HepG2 (cell line): ENCODE data around the gene SCN9A. TPM values are rescaled to one million over a fixed set of nuclear protein-coding genes. Genes with fewer than 3 reads are reported as not detected.
"Not testable (repeated sequence)": the region's sequence is repeated elsewhere in the genome, so short reads cannot be mapped to it uniquely, and the experiment has no call there.

Source experiments
- ATAC-seq: fragments of 200-7000 bp; cut with Tn5 transposase; 3 replicates; pipeline ENCODE4 v1.9.1; 2020; ENCODE audit warnings: mild to moderate bottlenecking, moderate library complexity
- BruUV-seq: library from RNA; stranded (reverse); fragments of 400-500 nt; replicated peaks from 2 replicates; lab custom pipeline; 2021; lab: Mats Ljungman, UMichigan
- CTCF ChIA-PET: fragments of 300-600 bp; formaldehyde crosslinking; extraction: SDS; loops from one replicate; lab custom pipeline; 2021; ENCODE audit warnings: low total read pairs, inconsistent platforms, low intra/inter-chr PET ratio; lab: Yijun Ruan, JAX
- POLR2A ChIA-PET: fragments of 350-600 bp; sonication (Branson Sonifier 250); formaldehyde crosslinking; loops from one replicate; lab custom pipeline; 2020; ENCODE audit warnings: antibody characterized with exemption, inconsistent platforms; lab: Yijun Ruan, JAX
- DNase-seq: peaks from one replicate; pipeline ENCODE4 v3.0.0-alpha.2; 2015; ENCODE audit warnings: low spot score
- FAIRE-seq: peaks from 3 replicates; lab custom pipeline; 2011; peaks lifted over from hg19 to GRCh38; lab: Jason Lieb, UNC
- H2AFZ ChIP-seq: one replicate; pipeline ENCODE4 v1.6.1; 2011; ENCODE audit warnings: low read length, inconsistent platforms
- H3K27ac ChIP-seq: fragments of 300-600 bp; 3 replicates; pipeline ENCODE4 v1.8.0; 2011; ENCODE audit warnings: mixed run types, mild to moderate bottlenecking, mixed read lengths, low read length, inconsistent platforms; ENCODE audit not compliant: insufficient read depth; ENCODE audit errors: extremely low read length
- H3K27me3 ChIP-seq, 2 experiments: fragments of 200-600 bp in 1 of 2; 2 replicates in 1 of 2; 3 replicates in 1 of 2; pipeline versions ENCODE4 v1.6.0 to v1.8.0; 2011; ENCODE audit warnings: low read length in 2 of 2, mild to moderate bottlenecking in 2 of 2, moderate library complexity in 2 of 2, inconsistent platforms in 1 of 2; ENCODE audit not compliant: insufficient read depth in 2 of 2, control insufficient read depth in 1 of 2
- H3K36me3 ChIP-seq, 2 experiments: fragments of 200-600 bp in 1 of 2; replicated peaks in 1 of 2; 2 replicates in 1 of 2; 3 replicates in 1 of 2; pipeline versions ENCODE4 v1.5.1 to v1.8.0; 2011; ENCODE audit warnings: low read length in 2 of 2, inconsistent platforms in 1 of 2; ENCODE audit not compliant: insufficient read depth in 2 of 2, control insufficient read depth in 1 of 2
- H3K4me1 ChIP-seq: 2 replicates; pipeline ENCODE4 v1.5.1; 2012; ENCODE audit warnings: low read length, inconsistent platforms; ENCODE audit not compliant: insufficient read depth
- H3K4me2 ChIP-seq: 2 replicates; pipeline ENCODE4 v1.6.0; 2011; ENCODE audit warnings: low read depth, low read length, inconsistent platforms
- H3K4me3 ChIP-seq, 3 experiments: fragments of 200-600 bp in 1 of 3; sonication (generic), shearing (Covaris generic) in 1 of 3; replicated peaks in 1 of 3; 2 replicates each; pipeline ENCODE4 v1.5.1; 2011 to 2016; ENCODE audit warnings: low read length in 3 of 3, inconsistent platforms in 2 of 3, low read depth in 2 of 3, mild to moderate bottlenecking in 2 of 3, control low read depth in 1 of 3, mixed read lengths in 1 of 3; ENCODE audit not compliant: insufficient read depth in 1 of 3
- H3K79me2 ChIP-seq: one replicate; pipeline ENCODE4 v1.6.1; 2011; ENCODE audit warnings: low read length, inconsistent platforms; ENCODE audit not compliant: insufficient read depth
- H3K9ac ChIP-seq: 2 replicates; pipeline ENCODE4 v1.6.0; 2011; ENCODE audit warnings: mild to moderate bottlenecking, low read depth, low read length, inconsistent platforms; ENCODE audit not compliant: insufficient read depth
- H3K9me3 ChIP-seq: 2 replicates; pipeline ENCODE4 v1.5.1; 2012; ENCODE audit warnings: mild to moderate bottlenecking, low read length
- H4K20me1 ChIP-seq: 2 replicates; pipeline ENCODE4 v1.6.0; 2011; ENCODE audit warnings: inconsistent platforms, mild to moderate bottlenecking, low read length, moderate library complexity; ENCODE audit not compliant: insufficient read depth
- HHEX ChIP-seq: IDR thresholded peaks from 2 replicates; pipeline ENCODE4 v1.6.1; 2016; ENCODE audit warnings: control low read depth
- KLF15 ChIP-seq: sonication (generic); formaldehyde crosslinking; IDR thresholded peaks from 2 replicates; pipeline ENCODE4 v1.8.1; 2023; ENCODE audit warnings: borderline replicate concordance, mild to moderate bottlenecking, inconsistent platforms, missing genetic modification reagents, mixed read lengths
- ZNF160 ChIP-seq: sonication (generic); formaldehyde crosslinking; IDR thresholded peaks from 2 replicates; pipeline ENCODE4 v1.8.0; 2022; ENCODE audit warnings: mild to moderate bottlenecking, inconsistent platforms, missing genetic modification reagents
- ZNF280D ChIP-seq: sonication (generic); formaldehyde crosslinking; IDR thresholded peaks from 2 replicates; pipeline ENCODE4 v1.5.1; 2020; ENCODE audit warnings: mild to moderate bottlenecking, missing genetic modification reagents
- WGBS: methylation state at CpG from one replicate; pipeline ENCODE4 v1.1.6; 2017; ENCODE audit warnings: low lambda C conversion rate; 5-methylcytosine and 5-hydroxymethylcytosine counted together
- in situ Hi-C: cut with HindIII; loops from 2 replicates; pipeline ENCODE4 v1.10.0; 2017; ENCODE audit warnings: low pct_unique_long_range_greater_than_20kb; ENCODE audit not compliant: extremely low pct_ligation_motif_present
- intact Hi-C: fragments of 100-400 bp; cut with micrococcal nuclease; formaldehyde crosslinking; loops from one replicate; pipeline ENCODE4 v1.10.0; 2022; ENCODE audit not compliant: unreplicated experiment
- polyA plus RNA-seq, 8 experiments: library from polyadenylated mRNA; depleted of rRNA in 3 of 8; stranded (reverse) in 7 of 8; unstranded in 1 of 8; fragments of >200 nt; fragmentation: Illumina TruSeq in 4 of 8; extraction: Trizol in 4 of 8; gene quantifications; 2 replicates each; pipeline versions ENCODE4 v1.2.1 to v1.2.3, GENCODE V29; 2011 to 2016; ENCODE audit warnings: low read depth in 4 of 8, missing spikeins in 1 of 8, mixed read lengths in 1 of 8; ENCODE audit not compliant: insufficient read depth in 1 of 8
- total RNA-seq, 5 experiments: library from RNA; depleted of rRNA; stranded (reverse); fragments of >200 nt; fragmentation: Illumina TruSeq; extraction: Trizol; gene quantifications; 2 replicates each; pipeline ENCODE4 v1.2.3, GENCODE V29; 2016; ENCODE audit warnings: low read depth in 1 of 5

SCN9A gene
- total and polyA plus RNA-seq, 2 of the 13 experiments (the other 11 are each of a cell fraction or from before 2014, with no cell fraction given), result 15.3 to 24.3 TPM

- H3K79me2 ChIP-seq, POLR2A ChIA-PET, BruUV-seq, FAIRE-seq, ATAC-seq, H3K4me3 ChIP-seq, CTCF ChIA-PET, H3K27ac ChIP-seq, H4K20me1 ChIP-seq, in situ Hi-C loops, DNase-seq, H3K36me3 ChIP-seq, H3K4me2 ChIP-seq, intact Hi-C loops, H3K27me3 ChIP-seq, H2AFZ ChIP-seq, H3K9ac ChIP-seq, H3K9me3 ChIP-seq, H3K4me1 ChIP-seq: not testable (repeated sequence)
- WGBS, result 100% methylated on average over 1 of the region's 1 CpG
- peak; percentile 91; the same call in 1 of the 2 replicates for TF ChIP-seq ZNF160
Measured at GRCh38 chr2:166209367-166209766, 166.4 kb downstream of the SCN9A start.

DNA sequence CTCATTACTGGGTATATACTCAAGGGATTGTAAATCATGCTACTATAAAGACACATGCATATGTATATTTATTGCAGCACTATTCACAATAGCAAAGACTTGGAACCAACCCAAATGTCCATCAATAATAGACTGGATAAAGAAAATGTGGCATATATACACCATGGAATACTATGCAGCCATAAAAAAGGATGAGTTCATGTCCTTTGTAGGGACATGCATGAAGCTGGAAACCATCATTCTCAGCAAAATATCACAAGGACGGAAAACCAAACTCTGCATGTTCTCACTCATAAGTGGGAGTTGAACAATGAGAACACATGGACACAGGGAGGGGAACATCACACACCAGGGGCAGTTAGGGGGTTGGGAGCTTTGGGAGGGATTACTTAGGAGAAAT, 169.6 kb downstream of the SCN9A start:
- DNase-seq, H3K27ac ChIP-seq, intact Hi-C loops, ATAC-seq, H3K27me3 ChIP-seq, H3K4me1 ChIP-seq, BruUV-seq, H3K79me2 ChIP-seq, CTCF ChIA-PET, H3K4me3 ChIP-seq, FAIRE-seq, in situ Hi-C loops, POLR2A ChIA-PET, H4K20me1 ChIP-seq, H3K4me2 ChIP-seq, H2AFZ ChIP-seq, H3K9ac ChIP-seq: not testable (repeated sequence)
- H3K9me3 ChIP-seq, result peaks cover 22% of the 10 kb centered on the region
- peaks cover 3 to 14% of the 10 kb centered on the region in 2 experiments; a peak in 3 of 5 replicates for H3K36me3 ChIP-seq
- 94% methylated on average over 1 of the region's 1 CpG for WGBS

GRCh38 chr2:166202778-166203177, 173.0 kb downstream of the SCN9A start:
- ATAC-seq (no peak), DNase-seq (no peak), FAIRE-seq (no peak)
- intact Hi-C loops, result no loop called here
- Histone ChIP-seq H3K9ac (no peak overlapping the region), H3K4me1 (0 out of 2 replicates have a peak, but pooled peaks cover 2% of the 10 kb centered on the region), H4K20me1 (no peaks in the 10 kb centered on the region), H3K27ac (no peak overlapping the region), H3K9me3 (peaks cover 22% of the 10 kb centered on the region), H2AFZ (no peak overlapping the region), H3K27me3 (no peaks in the 10 kb centered on the region), H3K79me2 (no peaks in the 10 kb centered on the region), H3K4me2 (no peak overlapping the region), H3K4me3 (no peak overlapping the region), H3K36me3 (peaks cover 2 to 31% of the 10 kb centered on the region in 2 experiments; a peak in 3 of 5 replicates)
- in situ Hi-C loops, result no loop called here
- TF ChIP-seq ZNF280D (peak; percentile 91; the same call in 1 of the 2 replicates), KLF15 (no peak), HHEX (no peak)
- no TSS peak for BruUV-seq
- CTCF ChIA-PET, result no interaction called here
- POLR2A ChIA-PET, result no interaction called here
